Measurements from ENCODE around the gene NR6A1. TPM values are rescaled to one million over a fixed set of nuclear protein-coding genes. Genes with fewer than 3 reads are reported as not detected.

NR6A1 gene
- total RNA-seq, 1 experiment from 2014 or later = 0.77 TPM

DNA sequence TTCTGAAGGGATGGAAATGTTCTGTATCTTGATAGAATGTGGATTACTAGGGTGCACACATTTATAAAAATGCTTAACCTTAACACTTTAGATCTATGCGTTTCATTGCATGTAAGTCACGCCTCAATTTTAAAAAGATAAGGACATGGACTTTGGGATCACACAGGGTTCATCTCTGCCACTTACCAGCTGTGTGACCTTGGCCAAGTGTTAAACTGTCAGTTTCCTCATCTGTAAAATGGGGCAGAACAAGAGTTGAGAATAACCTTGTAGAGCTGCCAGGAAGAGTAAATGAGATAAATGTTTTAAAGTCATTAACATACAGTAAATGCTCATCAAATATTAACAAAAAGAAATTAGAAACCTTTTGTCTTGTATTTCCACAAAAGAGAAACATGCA lies 53.5 kb downstream of the NR6A1 start:
- ChIA-PET CTCF (interaction anchor here (0.6 kb wide), 1 partner anchor 57 kb away, joined by 3 read pairs; no protein-coding TSS in a partner anchor), POLR2A (ENCODE audit: unreplicated experiment) (interaction anchor here (0.5 kb wide), 1 partner anchor 47 kb away, joined by 3 read pairs; no protein-coding TSS in a partner anchor)
- Histone ChIP-seq H3K4me3 (ENCODE audit: low read length) (no peak overlapping the region), H3K9me3 (ENCODE audit: low read length) (no peaks in the 10 kb centered on the region), H3K4me1 (ENCODE audit: insufficient read depth, low read length) (peaks cover 13% of the 10 kb centered on the region; the same call in 1 of the 2 replicates), H3K79me2 (ENCODE audit: low read length) (no peaks in the 10 kb centered on the region), H3K27me3 (ENCODE audit: low read length) (no peaks in the 10 kb centered on the region), H2AFZ (ENCODE audit: low read length) (no peak overlapping the region), H3K9ac (ENCODE audit: low read length) (no peak overlapping the region), H3K36me3 (ENCODE audit: low read depth, low read length) (no peaks in the 10 kb centered on the region), H3K27ac (ENCODE audit: low read length) (no peak overlapping the region), H3K4me2 (ENCODE audit: low read length) (no peak overlapping the region), H3K9me2 (replicated peaks; ENCODE audit: low read length) (no peaks in the 10 kb centered on the region), H4K20me1 (ENCODE audit: low read length) (no peaks in the 10 kb centered on the region), H3F3A (ENCODE audit: low read length, unreplicated experiment) (no peaks in the 10 kb centered on the region)
- intact Hi-C loops (cut with micrococcal nuclease) = no loop called here
- no TSS peak for BruUV-seq (replicated peaks)
- DNase-seq (no peak), ATAC-seq (no peak)
- TF ChIP-seq EZH2phosphoT487 (IDR thresholded peaks at IDR 0.05; ENCODE audit: borderline replicate concordance, low read length) (no peak), EZH2 (IDR thresholded peaks at IDR 0.05; ENCODE audit: low read length, unreplicated experiment) (no peak)
- TF ChIP-seq, protein P1, sequence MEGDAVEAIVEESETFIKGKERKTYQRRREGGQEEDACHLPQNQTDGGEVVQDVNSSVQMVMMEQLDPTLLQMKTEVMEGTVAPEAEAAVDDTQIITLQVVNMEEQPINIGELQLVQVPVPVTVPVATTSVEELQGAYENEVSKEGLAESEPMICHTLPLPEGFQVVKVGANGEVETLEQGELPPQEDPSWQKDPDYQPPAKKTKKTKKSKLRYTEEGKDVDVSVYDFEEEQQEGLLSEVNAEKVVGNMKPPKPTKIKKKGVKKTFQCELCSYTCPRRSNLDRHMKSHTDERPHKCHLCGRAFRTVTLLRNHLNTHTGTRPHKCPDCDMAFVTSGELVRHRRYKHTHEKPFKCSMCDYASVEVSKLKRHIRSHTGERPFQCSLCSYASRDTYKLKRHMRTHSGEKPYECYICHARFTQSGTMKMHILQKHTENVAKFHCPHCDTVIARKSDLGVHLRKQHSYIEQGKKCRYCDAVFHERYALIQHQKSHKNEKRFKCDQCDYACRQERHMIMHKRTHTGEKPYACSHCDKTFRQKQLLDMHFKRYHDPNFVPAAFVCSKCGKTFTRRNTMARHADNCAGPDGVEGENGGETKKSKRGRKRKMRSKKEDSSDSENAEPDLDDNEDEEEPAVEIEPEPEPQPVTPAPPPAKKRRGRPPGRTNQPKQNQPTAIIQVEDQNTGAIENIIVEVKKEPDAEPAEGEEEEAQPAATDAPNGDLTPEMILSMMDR (conservative IDR thresholded peaks at IDR 0.05; ENCODE audit: low read depth, low read length) = no peak

DNA sequence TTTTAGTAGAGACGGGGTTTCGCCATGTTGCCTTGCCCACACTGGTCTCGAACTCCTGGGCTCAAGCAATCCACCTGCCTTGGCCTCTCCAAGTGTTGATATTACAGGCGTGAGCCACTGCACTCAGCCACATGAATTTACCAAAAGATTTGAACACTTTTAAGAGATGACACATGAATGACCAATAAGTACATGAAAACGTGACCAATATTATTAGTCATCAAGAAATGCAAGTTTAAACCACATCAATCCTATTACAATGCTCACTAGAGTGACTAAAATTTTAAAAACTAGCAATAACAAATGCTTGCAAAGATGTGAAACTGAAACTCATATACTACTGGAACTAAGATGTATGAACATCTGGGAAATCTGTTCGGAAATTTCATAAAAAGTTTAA lies 54.3 kb downstream of the NR6A1 start:
- TF ChIP-seq, protein P1 (conservative IDR thresholded peaks at IDR 0.05; ENCODE audit: low read depth, low read length) = no peak
- no peak for TF ChIP-seq EZH2 (IDR thresholded peaks at IDR 0.05; ENCODE audit: low read length, unreplicated experiment)
- no peaks in the 10 kb centered on the region for H3K9me2 ChIP-seq (replicated peaks; ENCODE audit: low read length)
- POLR2A ChIA-PET (ENCODE audit: unreplicated experiment) = interaction anchor here (0.6 kb wide), 1 partner anchor 84 kb away, joined by 4 read pairs; no protein-coding TSS in a partner anchor
- no peak overlapping the region for H3K27ac ChIP-seq (ENCODE audit: low read length)
- peaks cover 13% of the 10 kb centered on the region; the same call in 1 of the 2 replicates for H3K4me1 ChIP-seq (ENCODE audit: insufficient read depth, low read length)
- DNase-seq (peak; percentile 62), ATAC-seq (peak; percentile 63)
- H3K79me2 ChIP-seq (ENCODE audit: low read length) = no peaks in the 10 kb centered on the region
- H2AFZ ChIP-seq (ENCODE audit: low read length) = no peak overlapping the region
- CTCF ChIA-PET = no interaction called here
- intact Hi-C loops (cut with micrococcal nuclease) = no loop called here
- H3K4me3 ChIP-seq (ENCODE audit: low read length) = no peak overlapping the region
- no peaks in the 10 kb centered on the region for H3K27me3 ChIP-seq (ENCODE audit: low read length)
- no peaks in the 10 kb centered on the region for H3K9me3 ChIP-seq (ENCODE audit: low read length)
- no peaks in the 10 kb centered on the region for H4K20me1 ChIP-seq (ENCODE audit: low read length)
- H3K4me2 ChIP-seq (ENCODE audit: low read length) = peak overlapping the region; percentile 18; the same call in 1 of the 2 replicates
- BruUV-seq (replicated peaks) = no TSS peak
- H3K9ac ChIP-seq (ENCODE audit: low read length) = no peak overlapping the region
- no peaks in the 10 kb centered on the region; the same call in 1 of the 2 replicates for H3K36me3 ChIP-seq (ENCODE audit: low read depth, low read length)
- no peaks in the 10 kb centered on the region for H3F3A ChIP-seq (ENCODE audit: low read length, unreplicated experiment)

DNA sequence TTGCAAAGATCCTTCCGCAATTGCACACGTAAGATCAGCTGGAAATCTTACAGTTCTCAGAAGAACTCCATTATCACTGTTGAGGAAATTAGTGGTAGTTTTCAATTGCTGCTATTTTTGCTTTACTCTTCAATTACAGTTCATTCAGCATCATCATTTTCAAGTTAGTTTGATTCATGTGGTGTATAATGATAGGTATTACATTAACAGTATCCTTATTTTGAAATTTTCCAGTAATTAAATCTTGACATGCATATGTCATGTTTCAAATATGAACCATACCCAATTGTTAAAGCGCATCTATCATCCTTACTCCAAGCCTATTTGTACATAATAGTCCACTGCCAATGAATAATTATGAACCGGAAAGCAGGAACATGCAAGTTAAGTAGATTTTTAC lies 60.3 kb downstream of the NR6A1 start:
- ATAC-seq = no peak
- intact Hi-C loops (cut with micrococcal nuclease) = loop anchor here (5.0 kb wide), 1 partner anchor 43 kb away; no protein-coding TSS in a partner anchor
- CTCF ChIA-PET = interaction anchor here (1.4 kb wide), 1 partner anchor 93 kb away, joined by 12 read pairs; no protein-coding TSS in a partner anchor
- no peaks in the 10 kb centered on the region for H3F3A ChIP-seq (ENCODE audit: low read length, unreplicated experiment)
- H3K27ac ChIP-seq (ENCODE audit: low read length) = no peak overlapping the region
- no peaks in the 10 kb centered on the region for H3K79me2 ChIP-seq (ENCODE audit: low read length)
- peaks cover 26% of the 10 kb centered on the region for H3K4me1 ChIP-seq (ENCODE audit: insufficient read depth, low read length)
- H3K4me3 ChIP-seq (ENCODE audit: low read length) = no peak overlapping the region
- no TSS peak for BruUV-seq (replicated peaks)
- POLR2A ChIA-PET (ENCODE audit: unreplicated experiment) = no interaction called here
- no peaks in the 10 kb centered on the region for H4K20me1 ChIP-seq (ENCODE audit: low read length)
- H3K4me2 ChIP-seq (ENCODE audit: low read length) = no peak overlapping the region
- H2AFZ ChIP-seq (ENCODE audit: low read length) = no peak overlapping the region
- TF ChIP-seq EZH2 (IDR thresholded peaks at IDR 0.05; ENCODE audit: low read length, unreplicated experiment) = no peak
- no peak for TF ChIP-seq EZH2phosphoT487 (IDR thresholded peaks at IDR 0.05; ENCODE audit: borderline replicate concordance, low read length)
- TF ChIP-seq, protein P1 (conservative IDR thresholded peaks at IDR 0.05; ENCODE audit: low read depth, low read length) = no peak
- H3K27me3 ChIP-seq (ENCODE audit: low read length) = no peaks in the 10 kb centered on the region
- H3K36me3 ChIP-seq (ENCODE audit: low read depth, low read length) = no peaks in the 10 kb centered on the region; the same call in 1 of the 2 replicates
- H3K9me3 ChIP-seq (ENCODE audit: low read length) = no peaks in the 10 kb centered on the region
- no peaks in the 10 kb centered on the region for H3K9me2 ChIP-seq (replicated peaks; ENCODE audit: low read length)
- H3K9ac ChIP-seq (ENCODE audit: low read length) = no peak overlapping the region
- DNase-seq = no peak
